ENCODE measurements around the gene HRH2.

The HRH2 gene

GRCh38 chr5:175693741-175694140, 35.9 kb downstream of the HRH2 start:
- no peak for DNase-seq

- no peak for DNase-seq
Measured at GRCh38 chr5:175694371-175695160, 36.7 kb downstream of the HRH2 start.

GRCh38 chr5:175695161-175696126, 37.6 kb downstream of the HRH2 start:
- DNase-seq: no peak

- DNase-seq: no peak
Measured at GRCh38 chr5:175696139-175696854, 38.4 kb downstream of the HRH2 start.

- DNase-seq: no peak
Measured at GRCh38 chr5:175696855-175697198, 39.0 kb downstream of the HRH2 start.

GRCh38 chr5:175697846-175698245, 40.0 kb downstream of the HRH2 start:
- DNase-seq: no peak

- no peak for DNase-seq
Measured at GRCh38 chr5:175698401-175699115, 40.7 kb downstream of the HRH2 start.

GRCh38 chr5:175700991-175701390, 43.1 kb downstream of the HRH2 start:
- no peak for DNase-seq

GRCh38 chr5:175701797-175702196, 43.9 kb downstream of the HRH2 start:
- no peak for DNase-seq

- no peak for DNase-seq
Measured at GRCh38 chr5:175706499-175706898, 48.6 kb downstream of the HRH2 start.

GRCh38 chr5:175707751-175708375, 50.0 kb downstream of the HRH2 start:
- DNase-seq: no peak

GRCh38 chr5:175709276-175709781, 51.5 kb downstream of the HRH2 start:
- DNase-seq: no peak

GRCh38 chr5:175710326-175710725, 52.5 kb downstream of the HRH2 start:
- no peak for DNase-seq

- DNase-seq: no peak
Measured at GRCh38 chr5:175711031-175711430, 53.2 kb downstream of the HRH2 start.

- DNase-seq: no peak
Measured at GRCh38 chr5:175711472-175712312, 53.8 kb downstream of the HRH2 start.

GRCh38 chr5:175712313-175712680, 54.4 kb downstream of the HRH2 start:
- DNase-seq: no peak

- no peak for DNase-seq
Measured at GRCh38 chr5:175712681-175713085, 54.8 kb downstream of the HRH2 start.

- no peak for DNase-seq
Measured at GRCh38 chr5:175713930-175714329, 56.1 kb downstream of the HRH2 start.

- DNase-seq: no peak
Measured at GRCh38 chr5:175714479-175715085, 56.7 kb downstream of the HRH2 start.

All from NCI-H1930 (cell line).